ENCODE measurements around the gene KRT78.

KRT78 gene

GRCh38 chr12:52811191-52812072, 37.4 kb downstream of the KRT78 start:
- DNase-seq: no peak

- no peak for DNase-seq
Observed at GRCh38 chr12:52810554-52810953, 38.2 kb downstream of the KRT78 start.

- DNase-seq: no peak
Observed at GRCh38 chr12:52809166-52809565, 39.6 kb downstream of the KRT78 start.

GRCh38 chr12:52808573-52809160, 40.1 kb downstream of the KRT78 start:
- DNase-seq: no peak

- no peak for DNase-seq
Observed at GRCh38 chr12:52807544-52808470, 41.0 kb downstream of the KRT78 start.

- no peak for DNase-seq
Observed at GRCh38 chr12:52806821-52807543, 41.8 kb downstream of the KRT78 start.

GRCh38 chr12:52806169-52806811, 42.5 kb downstream of the KRT78 start:
- no peak for DNase-seq

- no peak for DNase-seq
Observed at GRCh38 chr12:52805739-52806138, 43.1 kb downstream of the KRT78 start.

- DNase-seq: no peak
Observed at GRCh38 chr12:52805000-52805399, 43.8 kb downstream of the KRT78 start.

- DNase-seq: no peak
Observed at GRCh38 chr12:52802442-52802841, 46.4 kb downstream of the KRT78 start.

GRCh38 chr12:52801773-52802172, 47.0 kb downstream of the KRT78 start:
- no peak for DNase-seq

- DNase-seq: no peak
Observed at GRCh38 chr12:52800259-52800917, 48.4 kb downstream of the KRT78 start.

- no peak for DNase-seq
Observed at GRCh38 chr12:52799505-52800211, 49.1 kb downstream of the KRT78 start.

- DNase-seq: no peak
Observed at GRCh38 chr12:52798671-52799504, 49.9 kb downstream of the KRT78 start.

GRCh38 chr12:52798003-52798670, 50.7 kb downstream of the KRT78 start:
- no peak for DNase-seq

- DNase-seq: no peak
Observed at GRCh38 chr12:52797529-52797894, 51.3 kb downstream of the KRT78 start.

GRCh38 chr12:52796839-52797528, 51.8 kb downstream of the KRT78 start:
- no peak for DNase-seq

GRCh38 chr12:52796429-52796794, 52.4 kb downstream of the KRT78 start:
- DNase-seq: no peak
